Nephron progenitor cell (in vitro differentiated cells): ENCODE results near the gene TMPRSS4.

Source experiments
- DNase-seq: peaks from one replicate; pipeline ENCODE4 v3.0.0; 2021
- H3K27ac Mint-ChIP-seq: 2 replicates; pipeline ENCODE4 v1.8.0; 2021; ENCODE audit warnings: mild to moderate bottlenecking, moderate library complexity, mixed read lengths
- H3K27me3 Mint-ChIP-seq: 2 replicates; pipeline ENCODE4 v1.8.0; 2021; ENCODE audit warnings: mild to moderate bottlenecking, low read depth, mixed read lengths; ENCODE audit not compliant: poor library complexity
- H3K36me3 Mint-ChIP-seq: 2 replicates; pipeline ENCODE4 v1.8.0; 2021; ENCODE audit warnings: low read depth, mixed read lengths
- H3K4me1 Mint-ChIP-seq: 2 replicates; pipeline ENCODE4 v1.8.0; 2021; ENCODE audit warnings: mixed read lengths
- H3K4me3 Mint-ChIP-seq: 2 replicates; pipeline ENCODE4 v1.8.0; 2021; ENCODE audit warnings: mild to moderate bottlenecking, moderate library complexity, mixed read lengths
- H3K9me3 Mint-ChIP-seq: 2 replicates; pipeline ENCODE4 v1.8.0; 2021; ENCODE audit warnings: mild to moderate bottlenecking, moderate library complexity, mixed read lengths
- TF ChIP-seq, protein P1 (sequence below): fragments of 200-600 bp; sonication (generic); IDR thresholded peaks from 2 replicates; pipeline ENCODE4 v1.5.0; 2021; ENCODE audit warnings: antibody characterized with exemption

The TMPRSS4 gene

DNA sequence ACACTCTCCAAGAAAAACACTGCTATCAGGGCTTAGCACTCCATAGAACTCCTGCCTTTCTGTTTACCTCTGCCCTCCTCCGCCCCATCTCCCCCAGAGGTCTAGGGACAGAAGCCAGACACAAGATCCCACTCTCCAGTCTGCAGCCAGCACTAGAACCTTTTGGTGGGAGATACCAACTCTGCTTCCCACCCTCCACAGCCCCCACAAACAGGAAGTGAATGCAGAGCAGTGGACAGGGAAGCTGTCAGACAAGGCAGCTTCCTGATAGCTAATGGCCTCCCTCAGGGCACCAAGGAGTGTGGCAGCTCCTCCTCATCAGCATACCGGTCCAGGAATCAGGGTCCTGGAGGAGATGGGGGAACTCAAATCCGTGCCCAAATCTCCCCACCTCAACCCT, 70.6 kb downstream of the TMPRSS4 start:
- no peak overlapping the region for H3K27ac Mint-ChIP-seq
- no peaks in the 10 kb centered on the region for H3K36me3 Mint-ChIP-seq
- TF ChIP-seq, protein P1, sequence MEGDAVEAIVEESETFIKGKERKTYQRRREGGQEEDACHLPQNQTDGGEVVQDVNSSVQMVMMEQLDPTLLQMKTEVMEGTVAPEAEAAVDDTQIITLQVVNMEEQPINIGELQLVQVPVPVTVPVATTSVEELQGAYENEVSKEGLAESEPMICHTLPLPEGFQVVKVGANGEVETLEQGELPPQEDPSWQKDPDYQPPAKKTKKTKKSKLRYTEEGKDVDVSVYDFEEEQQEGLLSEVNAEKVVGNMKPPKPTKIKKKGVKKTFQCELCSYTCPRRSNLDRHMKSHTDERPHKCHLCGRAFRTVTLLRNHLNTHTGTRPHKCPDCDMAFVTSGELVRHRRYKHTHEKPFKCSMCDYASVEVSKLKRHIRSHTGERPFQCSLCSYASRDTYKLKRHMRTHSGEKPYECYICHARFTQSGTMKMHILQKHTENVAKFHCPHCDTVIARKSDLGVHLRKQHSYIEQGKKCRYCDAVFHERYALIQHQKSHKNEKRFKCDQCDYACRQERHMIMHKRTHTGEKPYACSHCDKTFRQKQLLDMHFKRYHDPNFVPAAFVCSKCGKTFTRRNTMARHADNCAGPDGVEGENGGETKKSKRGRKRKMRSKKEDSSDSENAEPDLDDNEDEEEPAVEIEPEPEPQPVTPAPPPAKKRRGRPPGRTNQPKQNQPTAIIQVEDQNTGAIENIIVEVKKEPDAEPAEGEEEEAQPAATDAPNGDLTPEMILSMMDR, result no peak
- peak overlapping the region; percentile 63 for H3K4me3 Mint-ChIP-seq
- no peak for DNase-seq
- H3K9me3 Mint-ChIP-seq, result no peaks in the 10 kb centered on the region
- H3K4me1 Mint-ChIP-seq, result peaks cover 17% of the 10 kb centered on the region
- peaks cover 99% of the 10 kb centered on the region for H3K27me3 Mint-ChIP-seq

DNA sequence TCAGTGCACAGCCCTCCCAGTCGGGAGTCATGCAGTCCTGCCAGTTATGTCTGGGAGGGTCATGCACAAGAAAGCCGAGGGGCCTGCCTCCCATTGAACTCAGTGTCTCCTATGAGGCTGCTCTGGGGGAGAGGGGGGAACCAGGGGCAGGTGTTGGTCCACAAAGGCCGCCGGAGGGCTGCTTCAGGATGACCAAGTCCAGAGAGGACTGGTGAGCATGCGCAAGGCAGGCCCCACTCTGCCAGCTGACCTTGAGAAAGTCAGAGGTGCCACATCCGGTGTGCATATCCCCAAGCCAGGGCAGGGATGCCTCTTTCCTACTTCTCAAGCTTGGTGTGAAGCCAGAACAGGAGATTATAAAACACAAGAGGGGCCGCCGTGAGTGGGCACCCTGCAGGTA, 71.4 kb downstream of the TMPRSS4 start:
- Mint-ChIP-seq H3K9me3 (no peaks in the 10 kb centered on the region), H3K4me1 (peaks cover 12% of the 10 kb centered on the region), H3K4me3 (no peak overlapping the region), H3K27me3 (peaks cover 99% of the 10 kb centered on the region), H3K36me3 (no peaks in the 10 kb centered on the region), H3K27ac (no peak overlapping the region)
- DNase-seq, result no peak
- TF ChIP-seq, protein P1, result no peak

DNA sequence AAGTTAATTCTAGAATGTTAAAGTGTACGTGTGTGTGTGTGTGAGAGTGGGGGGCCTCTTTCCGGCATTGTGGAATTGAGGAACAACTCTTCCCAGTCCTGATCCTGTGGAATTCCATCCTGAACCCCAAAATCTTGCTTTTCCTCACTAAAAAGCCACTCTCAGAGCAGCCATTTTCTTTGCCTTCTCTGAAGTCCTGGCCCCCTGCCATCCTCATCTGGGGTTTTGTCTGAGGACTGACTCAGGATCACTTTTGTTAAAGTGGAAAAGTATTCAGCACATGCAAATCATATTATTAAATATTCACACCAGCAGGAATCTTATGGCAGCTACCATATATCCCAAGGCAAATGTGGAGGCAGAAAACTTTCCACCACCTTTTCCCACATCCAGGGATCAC, 72.0 kb downstream of the TMPRSS4 start:
- TF ChIP-seq, protein P1, result no peak
- Mint-ChIP-seq H3K4me3 (no peak overlapping the region), H3K27ac (no peak overlapping the region), H3K36me3 (no peaks in the 10 kb centered on the region), H3K27me3 (peaks cover 100% of the 10 kb centered on the region), H3K4me1 (peaks cover 16% of the 10 kb centered on the region), H3K9me3 (no peaks in the 10 kb centered on the region)
- no peak for DNase-seq

DNA sequence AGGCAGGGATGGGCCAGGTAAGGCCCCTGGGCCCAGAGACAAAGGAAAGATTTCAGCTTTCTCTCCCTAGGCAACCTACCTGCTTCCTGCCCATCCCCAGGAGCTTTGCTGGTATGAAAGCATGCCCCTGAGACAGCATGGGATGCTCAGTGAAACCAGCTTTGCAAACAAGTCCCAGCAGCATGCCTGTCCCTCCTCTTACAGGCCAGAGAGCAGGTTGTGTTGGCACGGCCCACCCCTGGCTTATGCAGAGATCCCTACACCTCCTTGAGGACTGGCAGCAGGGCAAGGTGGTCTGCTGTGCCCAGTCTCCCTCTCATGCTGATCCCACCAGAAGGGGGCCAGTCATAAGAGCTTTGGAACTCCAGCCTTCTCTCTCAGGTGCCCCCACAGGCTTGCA, 72.6 kb downstream of the TMPRSS4 start:
- Mint-ChIP-seq H3K27ac (no peak overlapping the region), H3K4me1 (peaks cover 23% of the 10 kb centered on the region), H3K27me3 (peaks cover 100% of the 10 kb centered on the region), H3K36me3 (no peaks in the 10 kb centered on the region), H3K4me3 (no peak overlapping the region), H3K9me3 (no peaks in the 10 kb centered on the region)
- TF ChIP-seq, protein P1, result no peak
- DNase-seq, result no peak

DNA sequence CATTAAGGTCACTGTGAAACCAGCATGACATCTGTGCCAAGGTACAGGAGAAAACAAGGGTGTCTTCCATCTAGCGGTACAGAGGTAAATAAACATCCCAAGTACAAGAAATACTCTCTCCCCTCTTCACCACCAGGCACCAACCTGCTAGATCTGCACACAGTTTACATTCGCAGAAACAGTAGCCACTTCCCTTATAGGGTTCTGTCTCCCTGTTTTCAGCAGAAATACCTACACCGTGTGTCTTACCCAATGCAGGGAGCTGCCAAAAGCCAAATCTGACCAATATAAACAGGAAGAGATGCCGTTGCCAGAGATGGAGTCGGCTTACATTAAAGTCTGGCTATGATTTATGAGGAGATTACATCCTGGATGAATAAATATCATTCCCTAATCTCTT, 74.6 kb downstream of the TMPRSS4 start:
- peaks cover 100% of the 10 kb centered on the region for H3K27me3 Mint-ChIP-seq
- DNase-seq, result no peak
- H3K36me3 Mint-ChIP-seq, result no peaks in the 10 kb centered on the region
- no peaks in the 10 kb centered on the region for H3K9me3 Mint-ChIP-seq
- TF ChIP-seq, protein P1, result no peak
- H3K4me1 Mint-ChIP-seq, result peaks cover 36% of the 10 kb centered on the region
- H3K27ac Mint-ChIP-seq, result no peak overlapping the region
- H3K4me3 Mint-ChIP-seq, result peak overlapping the region; percentile 48

DNA sequence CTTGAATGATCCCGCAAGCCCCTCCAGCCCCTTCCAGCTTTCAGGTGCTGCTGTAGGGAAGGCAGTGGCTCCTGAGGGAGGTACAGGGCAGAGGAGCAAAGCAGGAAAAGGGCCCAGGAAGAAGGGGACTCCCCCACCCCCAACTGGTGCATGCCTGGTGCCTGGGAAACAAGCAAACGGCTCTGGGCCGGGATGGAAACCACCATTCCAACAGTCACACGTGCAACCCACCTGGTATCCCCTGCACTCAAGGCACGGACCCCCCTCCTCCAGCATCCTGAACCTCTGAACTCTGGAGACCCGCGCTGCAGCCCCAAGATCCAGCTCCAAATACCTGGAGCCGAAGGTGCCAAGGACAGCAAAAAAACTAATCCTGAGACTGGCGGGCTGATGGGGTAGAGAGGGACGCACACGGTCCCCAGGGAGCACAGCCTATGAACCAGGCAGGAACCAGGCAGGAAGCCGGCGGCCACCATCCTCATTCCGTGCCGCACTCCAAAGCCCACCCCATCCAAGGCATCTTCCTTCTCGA, 75.2 kb downstream of the TMPRSS4 start:
- Mint-ChIP-seq H3K27ac (no peak overlapping the region), H3K4me1 (peaks cover 40% of the 10 kb centered on the region), H3K36me3 (no peaks in the 10 kb centered on the region), H3K9me3 (no peaks in the 10 kb centered on the region), H3K4me3 (peak overlapping the region; percentile 70), H3K27me3 (peaks cover 100% of the 10 kb centered on the region)
- no peak for DNase-seq
- TF ChIP-seq, protein P1, result no peak
